ENCODE results near the gene OTOA. TPM values are rescaled to one million over a fixed set of nuclear protein-coding genes. Genes with fewer than 3 reads are reported as not detected.
"Not testable (repeated sequence)": the region's sequence is repeated elsewhere in the genome, so short reads cannot be mapped to it uniquely, and the experiment has no call there.

Gene OTOA
- total RNA-seq, 1 donor from 2014 or later, result not detected

GRCh38 chr16:21666772-21667171, 3.0 kb downstream of the OTOA start:
- no peak overlapping the region for H3K4me3 Mint-ChIP-seq
- no peak overlapping the region for H3K27ac Mint-ChIP-seq
- no peak for DNase-seq
- no peaks in the 10 kb centered on the region for H3K36me3 Mint-ChIP-seq (ENCODE audit: low read depth)
- H3K27me3 Mint-ChIP-seq, result peaks cover 32% of the 10 kb centered on the region
- no peaks in the 10 kb centered on the region for H3K4me1 Mint-ChIP-seq
- intact Hi-C loops (cut with micrococcal nuclease), result no loop called here
- H3K9me3 Mint-ChIP-seq, result no peaks in the 10 kb centered on the region

DNA sequence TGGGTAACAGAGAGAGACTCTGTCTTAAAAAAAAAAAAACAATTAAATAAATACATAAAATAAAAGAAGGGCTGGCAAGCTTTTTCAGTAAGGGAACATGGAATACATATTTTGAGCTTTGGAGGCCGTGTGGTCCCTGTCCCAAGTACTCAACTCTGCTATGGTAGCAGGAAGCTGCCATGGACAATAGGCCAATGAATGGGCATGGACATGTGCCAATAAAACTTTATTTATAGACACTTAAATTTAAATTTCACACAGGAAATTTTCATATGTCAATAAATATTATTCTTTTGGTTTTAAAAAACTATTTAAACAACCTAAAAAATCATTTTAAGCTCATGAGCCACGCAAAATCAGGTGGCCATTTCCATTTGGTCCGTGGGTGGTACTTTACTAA, 3.8 kb downstream of the OTOA start:
- Mint-ChIP-seq H3K27ac (no peak overlapping the region), H3K9me3 (no peaks in the 10 kb centered on the region), H3K36me3 (ENCODE audit: low read depth) (no peaks in the 10 kb centered on the region), H3K4me3 (no peak overlapping the region), H3K27me3 (peaks cover 32% of the 10 kb centered on the region), H3K4me1 (no peaks in the 10 kb centered on the region)
- intact Hi-C loops (cut with micrococcal nuclease), result no loop called here
- DNase-seq, result no peak

DNA sequence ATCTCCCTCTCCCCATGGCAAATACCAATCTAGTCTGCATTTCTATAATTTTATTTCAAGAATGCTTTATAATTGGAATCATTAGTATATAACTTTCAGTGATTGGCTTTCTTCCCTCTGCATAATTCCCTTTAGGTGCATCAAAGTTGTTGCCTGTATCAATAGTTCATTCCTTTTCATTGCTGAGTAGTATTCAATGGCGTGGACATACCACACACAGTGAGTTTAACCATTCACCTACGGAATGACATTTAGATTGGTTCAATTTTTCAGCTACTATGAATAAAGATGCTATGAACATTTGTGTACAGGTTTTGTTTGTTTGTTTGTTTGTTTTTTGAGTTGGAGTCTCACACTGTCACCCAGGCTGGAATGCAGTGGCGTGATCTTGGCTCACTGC, 9.7 kb downstream of the OTOA start:
- Mint-ChIP-seq H3K27me3 (peaks cover 22% of the 10 kb centered on the region), H3K36me3 (ENCODE audit: low read depth) (no peaks in the 10 kb centered on the region), H3K4me3 (no peak overlapping the region), H3K4me1 (no peaks in the 10 kb centered on the region), H3K27ac (no peak overlapping the region), H3K9me3 (no peaks in the 10 kb centered on the region)
- no peak for DNase-seq
- intact Hi-C loops (cut with micrococcal nuclease), result no loop called here

DNA sequence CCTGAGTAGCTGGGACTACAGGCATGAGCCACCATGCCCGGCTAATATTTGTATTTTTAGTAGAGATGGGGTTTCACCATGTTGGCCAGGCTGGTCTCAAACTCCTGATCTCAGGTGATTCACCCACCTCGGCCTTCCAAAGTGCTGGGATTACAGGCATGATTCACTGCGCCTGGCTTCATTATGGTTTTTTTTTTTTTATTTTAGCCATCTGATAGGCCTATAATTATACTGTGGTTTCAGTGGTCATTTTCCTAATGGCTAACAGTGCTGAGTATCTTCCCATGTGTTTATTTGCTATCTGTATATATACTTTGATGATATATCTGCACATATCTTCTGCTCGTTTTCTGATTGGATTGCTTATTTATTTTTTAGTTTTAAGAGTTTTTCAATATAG, 10.7 kb downstream of the OTOA start:
- H3K4me1 Mint-ChIP-seq; DNase-seq; H3K36me3 Mint-ChIP-seq (ENCODE audit: low read depth); H3K27ac Mint-ChIP-seq; H3K9me3 Mint-ChIP-seq; H3K4me3 Mint-ChIP-seq; intact Hi-C loops (cut with micrococcal nuclease): not testable (repeated sequence)
- peaks cover 20% of the 10 kb centered on the region for H3K27me3 Mint-ChIP-seq

GRCh38 chr16:21680714-21681113, 16.9 kb downstream of the OTOA start:
- peaks cover 12% of the 10 kb centered on the region for H3K27me3 Mint-ChIP-seq
- intact Hi-C loops (cut with micrococcal nuclease); H3K4me1 Mint-ChIP-seq; H3K27ac Mint-ChIP-seq; H3K9me3 Mint-ChIP-seq; DNase-seq; H3K36me3 Mint-ChIP-seq (ENCODE audit: low read depth); H3K4me3 Mint-ChIP-seq: not testable (repeated sequence)

DNA sequence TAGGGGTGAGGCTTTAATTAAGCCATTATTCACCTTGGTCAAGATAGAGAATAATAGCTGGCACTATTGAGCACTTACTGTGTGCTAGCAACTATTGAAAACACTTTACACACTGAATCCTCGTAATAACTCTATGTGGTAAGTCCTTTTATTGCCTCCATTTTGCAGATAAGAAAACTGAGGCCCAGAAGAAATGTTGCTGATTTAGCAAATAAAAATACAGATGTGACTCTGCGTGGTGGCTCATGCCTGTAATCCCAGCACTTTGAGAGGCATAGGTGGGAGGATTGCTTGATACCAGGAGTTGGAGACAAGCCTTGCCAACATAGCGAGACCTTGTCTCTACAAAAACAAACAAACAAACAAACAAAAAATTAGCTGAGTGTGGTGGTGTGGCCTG, 19.4 kb downstream of the OTOA start:
- intact Hi-C loops (cut with micrococcal nuclease), result no loop called here
- Mint-ChIP-seq H3K4me3 (no peak overlapping the region), H3K36me3 (ENCODE audit: low read depth) (no peaks in the 10 kb centered on the region), H3K9me3 (no peaks in the 10 kb centered on the region), H3K4me1 (no peaks in the 10 kb centered on the region), H3K27ac (no peak overlapping the region), H3K27me3 (peaks cover 10% of the 10 kb centered on the region)
- no peak for DNase-seq

- Mint-ChIP-seq H3K27ac (no peak overlapping the region), H3K4me3 (no peak overlapping the region), H3K9me3 (no peaks in the 10 kb centered on the region), H3K27me3 (peaks cover 8% of the 10 kb centered on the region), H3K4me1 (no peaks in the 10 kb centered on the region), H3K36me3 (ENCODE audit: low read depth) (no peaks in the 10 kb centered on the region)
- DNase-seq, result peak; percentile 71
- intact Hi-C loops (cut with micrococcal nuclease), result no loop called here
Measured at GRCh38 chr16:21684199-21684598, 20.4 kb downstream of the OTOA start.

DNA sequence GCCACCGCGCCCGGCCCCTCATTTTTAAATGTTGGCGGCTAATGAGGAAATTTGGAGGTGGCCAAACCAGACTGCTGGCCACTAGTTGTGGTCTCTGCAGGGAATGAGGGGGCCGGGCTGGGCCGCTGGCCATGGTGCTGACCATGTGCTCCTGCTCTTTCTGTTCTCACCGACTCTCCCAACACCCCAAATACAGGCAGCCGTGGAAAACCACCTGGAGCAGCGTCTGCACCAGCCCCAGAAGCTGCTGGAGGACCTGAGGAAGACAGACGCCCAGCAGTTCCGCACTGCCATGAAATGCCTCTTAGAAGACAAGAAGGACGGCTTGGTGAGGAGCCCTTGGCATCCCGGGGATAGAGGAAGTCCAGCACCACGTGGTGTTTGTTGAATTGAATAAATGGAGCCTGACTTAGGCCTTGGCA, 21.3 kb downstream of the OTOA start:
- Mint-ChIP-seq H3K4me1 (no peaks in the 10 kb centered on the region), H3K9me3 (no peaks in the 10 kb centered on the region), H3K4me3 (no peak overlapping the region), H3K36me3 (ENCODE audit: low read depth) (no peaks in the 10 kb centered on the region), H3K27me3 (peaks cover 10% of the 10 kb centered on the region), H3K27ac (no peak overlapping the region)
- intact Hi-C loops (cut with micrococcal nuclease), result no loop called here
- DNase-seq, result no peak

- peaks cover 5% of the 10 kb centered on the region for H3K27me3 Mint-ChIP-seq
- H3K4me3 Mint-ChIP-seq, result no peak overlapping the region
- DNase-seq, result no peak
- intact Hi-C loops (cut with micrococcal nuclease), result no loop called here
- no peak overlapping the region for H3K27ac Mint-ChIP-seq
- H3K9me3 Mint-ChIP-seq, result peaks cover 5% of the 10 kb centered on the region
- no peaks in the 10 kb centered on the region for H3K4me1 Mint-ChIP-seq
- H3K36me3 Mint-ChIP-seq (ENCODE audit: low read depth), result no peaks in the 10 kb centered on the region
Measured at GRCh38 chr16:21689107-21689506, 25.3 kb downstream of the OTOA start.

DNA sequence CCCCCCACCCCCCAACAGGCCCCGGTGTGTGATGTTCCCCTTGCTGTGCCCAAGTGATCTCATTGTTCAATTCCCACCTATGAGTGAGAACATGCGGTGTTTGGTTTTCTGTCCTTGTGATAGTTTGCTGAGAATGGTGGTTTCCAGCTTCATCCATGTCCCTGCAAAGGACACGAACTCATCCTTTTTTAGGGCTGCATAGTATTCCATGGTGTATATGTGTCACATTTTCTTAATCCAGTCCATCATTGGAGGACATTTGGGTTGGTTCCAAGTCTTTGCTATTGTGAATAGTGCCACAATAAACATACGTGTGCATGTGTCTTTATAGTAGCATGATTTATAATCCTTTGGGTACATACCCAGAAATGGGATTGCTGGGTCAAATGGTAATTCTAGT, 27.2 kb downstream of the OTOA start:
- DNase-seq; H3K27ac Mint-ChIP-seq; H3K9me3 Mint-ChIP-seq; H3K4me1 Mint-ChIP-seq; intact Hi-C loops (cut with micrococcal nuclease); H3K27me3 Mint-ChIP-seq; H3K36me3 Mint-ChIP-seq (ENCODE audit: low read depth); H3K4me3 Mint-ChIP-seq: not testable (repeated sequence)

- no peak overlapping the region for H3K4me3 Mint-ChIP-seq
- no peaks in the 10 kb centered on the region for H3K36me3 Mint-ChIP-seq (ENCODE audit: low read depth)
- peaks cover 7% of the 10 kb centered on the region for H3K27me3 Mint-ChIP-seq
- DNase-seq, result no peak
- H3K27ac Mint-ChIP-seq, result no peak overlapping the region
- H3K9me3 Mint-ChIP-seq, result peaks cover 5% of the 10 kb centered on the region
- intact Hi-C loops (cut with micrococcal nuclease), result no loop called here
- H3K4me1 Mint-ChIP-seq, result no peaks in the 10 kb centered on the region
Measured at GRCh38 chr16:21694609-21695008, 30.8 kb downstream of the OTOA start.

DNA sequence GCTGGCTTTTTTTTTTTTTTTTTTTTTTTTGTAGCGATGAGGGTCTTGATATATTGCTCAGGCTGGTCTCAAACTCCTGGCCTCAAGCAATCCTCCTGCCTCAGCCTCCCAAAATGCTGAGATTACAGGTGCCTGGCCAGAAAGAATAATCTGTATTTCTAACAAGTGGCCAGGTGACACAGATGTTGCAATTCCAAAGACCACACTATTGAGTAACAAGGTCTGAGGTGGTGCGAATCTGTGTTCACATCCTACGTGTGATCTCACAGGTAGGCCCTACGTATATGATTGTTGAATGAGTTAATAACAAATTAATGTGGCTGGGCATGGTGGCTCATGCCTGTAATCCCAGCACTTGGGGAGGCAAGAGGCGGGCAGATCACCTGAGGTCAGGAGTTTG, 33.3 kb downstream of the OTOA start:
- intact Hi-C loops (cut with micrococcal nuclease), result no loop called here
- Mint-ChIP-seq H3K27me3 (peaks cover 5% of the 10 kb centered on the region), H3K27ac (no peak overlapping the region), H3K4me3 (no peak overlapping the region), H3K36me3 (ENCODE audit: low read depth) (no peaks in the 10 kb centered on the region), H3K9me3 (no peaks in the 10 kb centered on the region), H3K4me1 (no peaks in the 10 kb centered on the region)
- no peak for DNase-seq

- H3K9me3 Mint-ChIP-seq, result no peaks in the 10 kb centered on the region
- intact Hi-C loops (cut with micrococcal nuclease), result no loop called here
Measured at GRCh38 chr16:21698169-21699032, 34.6 kb downstream of the OTOA start.

DNA sequence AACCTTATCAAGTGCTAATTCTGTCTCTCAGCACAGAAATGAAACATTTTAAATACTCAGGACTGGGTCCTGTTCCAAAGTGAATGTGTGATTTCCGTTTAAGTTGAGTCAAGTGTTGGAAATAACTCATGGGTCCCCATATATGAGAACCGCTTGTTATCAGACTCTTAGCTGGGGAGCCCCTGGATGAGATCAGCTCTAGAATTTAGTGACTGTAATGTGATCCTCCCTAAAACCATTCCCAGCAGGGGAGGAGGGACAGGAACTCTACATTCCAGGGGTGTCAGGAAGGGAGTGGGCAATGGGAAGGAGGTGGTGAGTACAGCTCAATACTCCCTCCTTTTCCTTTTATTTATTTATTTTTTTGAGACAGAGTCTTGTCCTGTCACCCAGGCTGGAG, 37.5 kb downstream of the OTOA start:
- Mint-ChIP-seq H3K4me1 (no peaks in the 10 kb centered on the region), H3K9me3 (no peaks in the 10 kb centered on the region), H3K27me3 (peaks cover 5% of the 10 kb centered on the region), H3K4me3 (no peak overlapping the region), H3K36me3 (ENCODE audit: low read depth) (no peaks in the 10 kb centered on the region), H3K27ac (no peak overlapping the region)
- no peak for DNase-seq
- intact Hi-C loops (cut with micrococcal nuclease), result no loop called here

More at GRCh38 chr16:21698169-21699032, 34.6 kb downstream of the OTOA start:
- no peaks in the 10 kb centered on the region for H3K36me3 Mint-ChIP-seq (ENCODE audit: low read depth)
- DNase-seq, result no peak
- no peak overlapping the region for H3K27ac Mint-ChIP-seq
- H3K4me1 Mint-ChIP-seq, result no peaks in the 10 kb centered on the region
- H3K27me3 Mint-ChIP-seq, result peaks cover 8% of the 10 kb centered on the region
- H3K4me3 Mint-ChIP-seq, result no peak overlapping the region

GRCh38 chr16:21702276-21702675, 38.5 kb downstream of the OTOA start:
- H3K36me3 Mint-ChIP-seq (ENCODE audit: low read depth), result no peaks in the 10 kb centered on the region
- H3K4me1 Mint-ChIP-seq, result no peaks in the 10 kb centered on the region
- peaks cover 4% of the 10 kb centered on the region for H3K27me3 Mint-ChIP-seq
- no peak overlapping the region for H3K4me3 Mint-ChIP-seq
- intact Hi-C loops (cut with micrococcal nuclease), result no loop called here
- H3K27ac Mint-ChIP-seq, result no peak overlapping the region
- no peak for DNase-seq
- no peaks in the 10 kb centered on the region for H3K9me3 Mint-ChIP-seq

Data from activated CD4-positive, alpha-beta T cell treated with anti-CD3 and anti-CD28 coated beads, Interleukin-2, amount 10 ng/mL, durations not matched to agents 24 days and 14 days (primary cell).